HL-60 (cell line): Measurements from ENCODE around the gene CAMKMT.

Source experiments
- DNase-seq, 2 experiments: peaks; one replicate each; pipeline ENCODE4 v3.0.0-alpha.2; 2010 to 2020; ENCODE audit warnings: low read depth in 1 of 2, low spot score in 1 of 2
- H3K27ac ChIP-seq: fragments of 250-450 bp; sonication (Bioruptor Pico); replicated peaks from 2 replicates; pipeline ENCODE4 v1.5.1; 2020; ENCODE audit warnings: mild to moderate bottlenecking, moderate library complexity
- H3K27me3 ChIP-seq: fragments of 250-450 bp; sonication (Bioruptor Pico); 2 replicates; pipeline ENCODE4 v1.5.1; 2021; ENCODE audit warnings: mild to moderate bottlenecking, moderate library complexity; ENCODE audit not compliant: insufficient read depth, poor library complexity, severe bottlenecking
- H3K4me3 ChIP-seq: replicated peaks from 2 replicates; pipeline ENCODE4 v1.5.1; 2011; ENCODE audit warnings: mild to moderate bottlenecking, control low read depth, low read length; ENCODE audit not compliant: insufficient read depth
- CTCF ChIP-seq: IDR thresholded peaks from one replicate; pipeline ENCODE4 v1.5.1; 2011; ENCODE audit warnings: low read length, control low read depth, inconsistent platforms; ENCODE audit not compliant: insufficient read depth
- GABPA ChIP-seq: IDR thresholded peaks from 2 replicates; pipeline ENCODE4 v1.6.1; 2012; ENCODE audit warnings: low read depth
- POLR2AphosphoS5 ChIP-seq: IDR thresholded peaks from 2 replicates; pipeline ENCODE4 v1.6.1; 2012; ENCODE audit warnings: low read depth
- REST ChIP-seq: IDR thresholded peaks from 2 replicates; pipeline ENCODE4 v1.6.1; 2012; ENCODE audit warnings: low read depth; ENCODE audit not compliant: insufficient replicate concordance
- SPI1 ChIP-seq: IDR thresholded peaks from 2 replicates; pipeline ENCODE4 v1.6.1; 2012; ENCODE audit warnings: low read depth, mild to moderate bottlenecking, borderline replicate concordance

CAMKMT gene

GRCh38 chr2:44668336-44668735 lies 306.6 kb downstream of the CAMKMT start:
- no peak for DNase-seq
- Histone ChIP-seq H3K27me3 (no peaks in the 10 kb centered on the region), H3K4me3 (no peak overlapping the region), H3K27ac (no peak overlapping the region)
- no peak for TF ChIP-seq CTCF
- no peak for TF ChIP-seq REST
- TF ChIP-seq GABPA, result no peak
- no peak for TF ChIP-seq POLR2AphosphoS5
- TF ChIP-seq SPI1, result no peak

GRCh38 chr2:44671276-44671675 lies 309.5 kb downstream of the CAMKMT start:
- Histone ChIP-seq H3K27me3 (no peaks in the 10 kb centered on the region), H3K4me3 (no peak overlapping the region), H3K27ac (no peak overlapping the region)
- TF ChIP-seq REST (no peak), POLR2AphosphoS5 (no peak)
- no peak for DNase-seq

- no peak for DNase-seq
- Histone ChIP-seq H3K27me3 (no peaks in the 10 kb centered on the region), H3K27ac (no peak overlapping the region), H3K4me3 (no peak overlapping the region)
- TF ChIP-seq CTCF, result no peak
- TF ChIP-seq POLR2AphosphoS5, result no peak
- no peak for TF ChIP-seq SPI1
- TF ChIP-seq GABPA, result no peak
- no peak for TF ChIP-seq REST
Measured at GRCh38 chr2:44671916-44672315, 310.2 kb downstream of the CAMKMT start.

GRCh38 chr2:44672431-44672830 lies 310.7 kb downstream of the CAMKMT start:
- DNase-seq, result no peak
- Histone ChIP-seq H3K27ac (no peak overlapping the region), H3K27me3 (no peaks in the 10 kb centered on the region), H3K4me3 (no peak overlapping the region)
- no peak for TF ChIP-seq CTCF
- no peak for TF ChIP-seq GABPA
- TF ChIP-seq POLR2AphosphoS5, result no peak
- no peak for TF ChIP-seq SPI1
- no peak for TF ChIP-seq REST
